ENCODE data around the gene NCAPG2. TPM values are rescaled to one million over a fixed set of nuclear protein-coding genes. Genes with fewer than 3 reads are reported as not detected.

The NCAPG2 gene
- polyA plus RNA-seq, 3 donors, result 1.1 to 3.1 (median 1.7) TPM

DNA sequence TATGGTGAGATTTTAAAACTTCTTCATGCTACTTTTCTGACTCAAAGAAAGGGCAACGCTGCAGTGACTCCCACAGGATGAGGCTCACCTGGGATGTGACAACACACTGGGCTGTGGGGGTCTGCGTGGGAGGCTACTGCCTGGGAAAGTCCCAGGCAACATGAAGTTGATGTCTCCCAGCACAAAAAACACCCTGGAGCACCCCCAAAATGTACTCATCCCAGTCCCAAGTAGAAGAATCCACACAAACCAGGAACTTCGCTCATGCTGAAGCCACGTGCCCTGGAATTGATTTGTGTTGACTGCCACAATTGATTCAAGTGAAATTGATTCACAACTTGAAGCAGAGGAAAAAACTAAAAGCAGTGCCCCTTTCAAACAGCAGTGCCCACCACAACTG lies 92.1 kb downstream of the NCAPG2 start:
- no peak overlapping the region for H3K4me3 ChIP-seq (replicated peaks in 1 of 3; ENCODE audit: low read depth in 2 of 3, low read length in 3 of 3)
- DNase-seq, result no peak
- no peak overlapping the region for H3K9ac ChIP-seq (ENCODE audit: insufficient read depth, low read length, poor library complexity, severe bottlenecking)
- H3K27me3 ChIP-seq (ENCODE audit: control insufficient read depth in 2 of 2, insufficient read depth in 2 of 2, low read length in 2 of 2), result no peaks in the 10 kb centered on the region
- no peak overlapping the region for H2AFZ ChIP-seq (ENCODE audit: insufficient read depth, low read depth, low read length, poor library complexity, severe bottlenecking)
- intact Hi-C loops (cut with micrococcal nuclease), result no loop called here
- Mint-ChIP-seq H3K27ac (peak overlapping the region in 2 of 7 donors; percentile 5 to 9), H3K36me3 (peaks cover 23 to 61% of the 10 kb centered on the region in 2 donors), H3K9me3 (no peaks in the 10 kb centered on the region), H3K4me1 (peaks cover 2% of the 10 kb centered on the region), H3K4me3 (no peak overlapping the region), H3K27me3 (ENCODE audit: low read depth in 3 of 3) (no peaks in the 10 kb centered on the region)
- no peaks in the 10 kb centered on the region for H3K4me1 ChIP-seq (ENCODE audit: control insufficient read depth in 1 of 2, insufficient read depth in 2 of 2, low read length in 2 of 2)
- H3K36me3 ChIP-seq (replicated peaks in 1 of 2; ENCODE audit: control insufficient read depth in 1 of 2, insufficient read depth in 2 of 2, low read length in 2 of 2), result peaks cover 5 to 52% of the 10 kb centered on the region in 2 donors
- TF ChIP-seq, protein P1, sequence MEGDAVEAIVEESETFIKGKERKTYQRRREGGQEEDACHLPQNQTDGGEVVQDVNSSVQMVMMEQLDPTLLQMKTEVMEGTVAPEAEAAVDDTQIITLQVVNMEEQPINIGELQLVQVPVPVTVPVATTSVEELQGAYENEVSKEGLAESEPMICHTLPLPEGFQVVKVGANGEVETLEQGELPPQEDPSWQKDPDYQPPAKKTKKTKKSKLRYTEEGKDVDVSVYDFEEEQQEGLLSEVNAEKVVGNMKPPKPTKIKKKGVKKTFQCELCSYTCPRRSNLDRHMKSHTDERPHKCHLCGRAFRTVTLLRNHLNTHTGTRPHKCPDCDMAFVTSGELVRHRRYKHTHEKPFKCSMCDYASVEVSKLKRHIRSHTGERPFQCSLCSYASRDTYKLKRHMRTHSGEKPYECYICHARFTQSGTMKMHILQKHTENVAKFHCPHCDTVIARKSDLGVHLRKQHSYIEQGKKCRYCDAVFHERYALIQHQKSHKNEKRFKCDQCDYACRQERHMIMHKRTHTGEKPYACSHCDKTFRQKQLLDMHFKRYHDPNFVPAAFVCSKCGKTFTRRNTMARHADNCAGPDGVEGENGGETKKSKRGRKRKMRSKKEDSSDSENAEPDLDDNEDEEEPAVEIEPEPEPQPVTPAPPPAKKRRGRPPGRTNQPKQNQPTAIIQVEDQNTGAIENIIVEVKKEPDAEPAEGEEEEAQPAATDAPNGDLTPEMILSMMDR (IDR thresholded peaks at IDR 0.05), result no peak
- no peaks in the 10 kb centered on the region for H3K9me3 ChIP-seq (replicated peaks in 1 of 2; ENCODE audit: control insufficient read depth in 1 of 2, insufficient read depth in 1 of 2, low read length in 2 of 2)
- WGBS (ENCODE audit: insufficient coverage), result 94% methylated on average over 3 of the region's 4 CpGs
- H3K79me2 ChIP-seq (ENCODE audit: insufficient read depth, low read length), result no peaks in the 10 kb centered on the region
- H3K4me2 ChIP-seq (replicated peaks; ENCODE audit: extremely low read depth, low read length, poor library complexity, severe bottlenecking), result no peak overlapping the region
- no peak overlapping the region for H3K27ac ChIP-seq (ENCODE audit: low read depth in 1 of 2, low read length in 2 of 2)
- no peaks in the 10 kb centered on the region for H4K20me1 ChIP-seq (ENCODE audit: insufficient read depth, low read length)

DNA sequence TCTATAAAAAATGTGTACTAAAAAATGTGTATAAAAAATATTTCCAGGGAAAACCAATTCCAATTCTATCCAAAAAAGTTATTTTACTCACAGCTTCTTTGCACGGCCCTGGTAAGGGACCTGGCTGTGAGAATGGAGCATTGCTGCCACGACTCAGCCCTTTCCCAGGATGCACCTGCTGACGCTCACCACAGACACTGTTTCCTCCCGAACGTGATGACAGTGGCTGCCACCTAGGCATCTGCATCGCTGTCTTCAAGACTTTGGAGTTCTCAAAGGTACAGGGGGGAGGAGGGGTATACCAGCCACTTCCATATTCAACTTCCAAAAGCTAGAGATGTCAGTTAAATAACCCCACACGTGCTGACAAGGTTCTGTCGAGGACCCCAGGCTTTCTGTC lies 93.1 kb downstream of the NCAPG2 start:
- intact Hi-C loops (cut with micrococcal nuclease), result no loop called here
- H3K27me3 ChIP-seq (ENCODE audit: control insufficient read depth in 2 of 2, insufficient read depth in 2 of 2, low read length in 2 of 2), result no peaks in the 10 kb centered on the region
- H3K27ac Mint-ChIP-seq, result peak overlapping the region in 1 of 7 donors; percentile 67

More for the DNA sequence above, 93.1 kb downstream of the NCAPG2 start:
- Histone ChIP-seq H3K4me1 (ENCODE audit: control insufficient read depth in 1 of 2, insufficient read depth in 2 of 2, low read length in 2 of 2) (no peaks in the 10 kb centered on the region), H3K4me3 (replicated peaks in 1 of 3; ENCODE audit: low read depth in 2 of 3, low read length in 3 of 3) (no peak overlapping the region), H3K4me2 (replicated peaks; ENCODE audit: extremely low read depth, low read length, poor library complexity, severe bottlenecking) (no peak overlapping the region), H3K36me3 (replicated peaks in 1 of 2; ENCODE audit: control insufficient read depth in 1 of 2, insufficient read depth in 2 of 2, low read length in 2 of 2) (peaks cover 5 to 59% of the 10 kb centered on the region in 2 donors), H3K9ac (ENCODE audit: insufficient read depth, low read length, poor library complexity, severe bottlenecking) (no peak overlapping the region), H2AFZ (ENCODE audit: insufficient read depth, low read depth, low read length, poor library complexity, severe bottlenecking) (no peak overlapping the region), H3K79me2 (ENCODE audit: insufficient read depth, low read length) (no peaks in the 10 kb centered on the region), H4K20me1 (ENCODE audit: insufficient read depth, low read length) (no peaks in the 10 kb centered on the region), H3K9me3 (replicated peaks in 1 of 2; ENCODE audit: control insufficient read depth in 1 of 2, insufficient read depth in 1 of 2, low read length in 2 of 2) (no peaks in the 10 kb centered on the region), H3K27ac (ENCODE audit: low read depth in 1 of 2, low read length in 2 of 2) (no peak overlapping the region)
- Mint-ChIP-seq H3K9me3 (no peaks in the 10 kb centered on the region), H3K4me3 (no peak overlapping the region), H3K36me3 (peaks cover 24 to 63% of the 10 kb centered on the region in 2 donors), H3K4me1 (peaks cover 2% of the 10 kb centered on the region), H3K27me3 (ENCODE audit: low read depth in 3 of 3) (no peaks in the 10 kb centered on the region)
- WGBS (ENCODE audit: insufficient coverage), result 40% methylated on average over 4 of the region's 8 CpGs
- TF ChIP-seq, protein P1 (IDR thresholded peaks at IDR 0.05), result no peak
- no peak for DNase-seq
